GM10248 (cell line): ENCODE data around the gene KCTD15.
A peak's percentile ranks its signal among the peaks of the same experiment; 100 is the strongest.

ENCODE experiments used
- CTCF ChIA-PET: fragments of 300-600 bp; sonication (Branson Sonifier 250); formaldehyde crosslinking; extraction: SDS; loops from one replicate; lab custom pipeline; 2021; ENCODE audit warnings: antibody characterized with exemption; lab: Yijun Ruan, JAX
- POLR2A ChIA-PET: fragments of 350-650 bp; sonication (Branson Sonifier 250); formaldehyde crosslinking; extraction: SDS; loops from one replicate; lab custom pipeline; 2020; ENCODE audit warnings: antibody characterized with exemption; lab: Yijun Ruan, JAX
- DNase-seq: peaks from one replicate; pipeline ENCODE4 v3.0.0; 2012; ENCODE audit errors: extremely low spot score
- CTCF ChIP-seq: IDR thresholded peaks from 2 replicates; pipeline ENCODE4 v1.5.1; 2012; ENCODE audit warnings: mild to moderate bottlenecking, low read depth; ENCODE audit errors: extremely low read depth, missing control alignments, control extremely low read depth

Gene KCTD15

DNA sequence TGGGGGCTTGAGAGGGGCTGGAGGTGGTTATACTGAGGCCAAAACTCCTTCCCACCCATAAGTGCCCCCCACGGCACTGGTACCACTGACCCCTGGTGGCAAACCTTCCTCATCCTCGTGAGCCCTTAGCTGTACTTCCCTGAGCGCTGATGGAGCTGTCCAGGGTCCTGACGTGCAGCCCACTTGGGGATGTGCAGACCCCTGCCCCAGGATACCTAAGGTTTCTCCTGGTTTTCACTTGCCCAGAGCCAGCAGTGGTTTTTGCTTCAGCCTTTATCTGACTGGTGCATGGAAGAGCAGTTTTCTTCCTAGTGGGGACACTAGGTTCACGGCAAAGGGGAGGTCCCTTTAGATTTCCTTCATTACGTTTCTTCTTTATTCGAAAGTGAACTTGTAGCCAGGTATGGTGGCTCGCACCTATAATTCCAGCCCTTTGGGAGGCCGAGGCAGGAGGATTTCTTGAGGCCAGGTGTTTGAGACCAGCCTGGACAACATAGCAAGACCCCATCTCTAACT is 28.7 kb upstream of the KCTD15 start:
- no peak for DNase-seq
- POLR2A ChIA-PET: no interaction called here
- no peak for TF ChIP-seq CTCF
- CTCF ChIA-PET: interaction anchor here (1.7 to 5.5 kb wide), 4 partner anchors 10 to 351 kb away, joined by 8 to 72 read pairs (median 41); no protein-coding TSS in a partner anchor

DNA sequence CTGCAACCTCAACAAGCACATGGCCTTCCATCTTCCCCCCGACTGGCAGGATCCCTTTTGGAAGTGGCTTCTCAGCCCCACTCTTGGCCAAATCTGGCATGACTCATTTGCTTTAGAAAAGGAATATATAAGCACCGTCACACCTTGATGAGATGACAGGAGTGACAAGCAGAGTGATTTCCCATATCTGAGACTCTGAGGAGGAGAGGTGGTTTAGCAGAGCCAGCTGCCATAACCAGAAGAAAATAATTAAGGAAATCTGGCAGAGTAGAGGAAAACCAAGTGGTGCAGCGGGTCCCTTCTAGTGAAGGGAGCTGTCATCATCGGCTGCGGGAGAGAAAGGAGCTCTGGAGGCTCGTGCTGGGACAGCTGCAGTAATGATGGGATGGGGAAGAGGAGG is 27.5 kb upstream of the KCTD15 start:
- TF ChIP-seq CTCF: no peak
- no peak for DNase-seq
- ChIA-PET POLR2A (no interaction called here), CTCF (interaction anchor here (0.8 to 5.5 kb wide), 9 partner anchors 8 to 534 kb away, joined by 3 to 72 read pairs (median 14); no protein-coding TSS in a partner anchor)

- no peak for DNase-seq
- ChIA-PET CTCF (interaction anchor here (0.8 to 5.5 kb wide), 14 partner anchors 8 to 535 kb away, joined by 3 to 72 read pairs (median 8); no protein-coding TSS in a partner anchor), POLR2A (no interaction called here)
- no peak for TF ChIP-seq CTCF
These were observed 26.6 kb upstream of the KCTD15 start for GRCh38 chr19:33770107-33770506.

DNA sequence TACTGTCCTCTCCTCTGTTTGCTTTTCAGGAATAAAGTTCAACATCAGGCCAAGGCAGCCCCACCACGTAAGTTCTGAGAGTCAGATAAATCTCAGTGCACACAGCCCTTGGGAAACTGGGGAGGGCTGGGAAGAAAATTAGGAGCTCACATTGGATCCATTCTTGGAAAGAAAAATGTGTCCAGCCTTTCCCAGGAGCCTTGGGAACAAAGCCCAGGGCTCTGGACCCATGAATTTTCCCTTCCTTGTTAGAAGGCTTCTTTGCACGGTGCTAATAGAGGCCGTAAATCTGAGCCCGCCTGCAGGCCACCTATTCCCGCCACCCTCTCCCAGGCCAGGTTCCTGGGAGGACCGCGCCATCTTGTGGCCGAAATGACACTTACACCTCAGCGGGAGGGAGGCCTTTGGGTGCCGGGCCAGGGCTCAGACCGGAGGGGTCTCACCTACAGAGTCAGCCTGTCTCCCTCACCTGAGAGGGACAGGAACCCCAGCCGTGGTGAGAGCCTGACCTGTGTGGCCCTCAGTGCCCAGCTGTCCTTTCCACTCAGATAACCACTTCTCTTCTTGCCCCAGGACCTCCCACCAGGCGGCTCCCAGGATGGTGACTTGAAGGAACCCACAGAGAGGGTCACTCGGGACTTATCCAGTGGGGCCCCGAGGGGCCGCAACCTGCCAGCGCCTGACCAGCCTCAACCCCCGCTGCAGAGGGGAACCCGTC is 25.1 kb upstream of the KCTD15 start:
- ChIA-PET CTCF (interaction anchor here (0.6 to 5.5 kb wide), 21 partner anchors 8 to 627 kb away, joined by 3 to 72 read pairs (median 5); no protein-coding TSS in a partner anchor), POLR2A (no interaction called here)
- peak; percentile 84 for DNase-seq
- TF ChIP-seq CTCF: peak; percentile 88

- DNase-seq: no peak
- ChIA-PET CTCF (interaction anchor here (1.4 to 5.5 kb wide), 7 partner anchors 21 to 485 kb away, joined by 4 to 72 read pairs (median 14); no protein-coding TSS in a partner anchor), POLR2A (no interaction called here)
- no peak for TF ChIP-seq CTCF
These were observed 24.4 kb upstream of the KCTD15 start for GRCh38 chr19:33772102-33772857.

DNA sequence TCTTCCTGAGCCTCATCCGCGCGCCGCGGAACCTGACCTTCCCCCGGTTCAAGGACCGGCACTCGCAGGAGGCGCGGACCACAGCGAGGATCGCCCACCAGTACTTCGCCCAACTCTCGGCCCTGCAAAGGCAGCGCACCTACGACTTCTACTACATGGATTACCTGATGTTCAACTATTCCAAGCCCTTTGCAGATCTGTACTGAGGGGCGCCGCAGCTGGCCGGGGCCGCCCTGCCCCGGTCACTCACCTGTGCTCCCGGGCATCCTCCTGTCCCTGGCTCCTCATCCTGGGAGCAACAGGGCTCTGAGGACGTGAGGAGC is 23.9 kb upstream of the KCTD15 start:
- POLR2A ChIA-PET: no interaction called here
- no peak for DNase-seq
- CTCF ChIA-PET: interaction anchor here (5.5 kb wide), 1 partner anchor 356 kb away, joined by 72 read pairs; no protein-coding TSS in a partner anchor
- TF ChIP-seq CTCF: no peak
